BE2C (cell line): ENCODE measurements around the gene PPP1R9B.
A peak's percentile ranks its signal among the peaks of the same experiment; 100 is the strongest.

ENCODE experiments used
- DNase-seq: peaks from one replicate; pipeline ENCODE4 v3.0.0-alpha.2; 2020
- H3K27me3 ChIP-seq: fragments of 250-450 bp; sonication (Bioruptor Pico); 2 replicates; pipeline ENCODE4 v1.5.1; 2020; ENCODE audit warnings: mild to moderate bottlenecking
- H3K36me3 ChIP-seq: fragments of 250-450 bp; sonication (Bioruptor Pico); 2 replicates; pipeline ENCODE4 v1.5.1; 2020; ENCODE audit warnings: mild to moderate bottlenecking
- H3K4me1 ChIP-seq: fragments of 250-450 bp; sonication (Bioruptor Pico); 2 replicates; pipeline ENCODE4 v1.5.1; 2020
- H3K4me3 ChIP-seq: 2 replicates; pipeline ENCODE4 v1.5.1; 2011; ENCODE audit warnings: low read depth, low read length
- H3K9me3 ChIP-seq: fragments of 250-450 bp; sonication (Bioruptor Pico); 2 replicates; pipeline ENCODE4 v1.5.1; 2020
- CTCF ChIP-seq: IDR thresholded peaks from 2 replicates; pipeline ENCODE4 v1.5.1; 2012; ENCODE audit warnings: mild to moderate bottlenecking, low read depth, low read length

Gene PPP1R9B

GRCh38 chr17:50181144-50181543 is 30.7 kb upstream of the PPP1R9B start:
- Histone ChIP-seq H3K9me3 (no peaks in the 10 kb centered on the region), H3K4me3 (no peak overlapping the region), H3K27me3 (no peaks in the 10 kb centered on the region), H3K4me1 (peaks cover 3% of the 10 kb centered on the region), H3K36me3 (no peaks in the 10 kb centered on the region)
- TF ChIP-seq CTCF, result no peak
- no peak for DNase-seq

GRCh38 chr17:50180620-50181019 is 30.1 kb upstream of the PPP1R9B start:
- H3K4me3 ChIP-seq, result no peak overlapping the region
- H3K4me1 ChIP-seq, result peaks cover 3% of the 10 kb centered on the region
- no peak for TF ChIP-seq CTCF
- no peaks in the 10 kb centered on the region for H3K27me3 ChIP-seq
- no peaks in the 10 kb centered on the region for H3K36me3 ChIP-seq
- H3K9me3 ChIP-seq, result no peaks in the 10 kb centered on the region
- DNase-seq, result no peak

- H3K27me3 ChIP-seq, result no peaks in the 10 kb centered on the region
- H3K9me3 ChIP-seq, result no peaks in the 10 kb centered on the region
- no peaks in the 10 kb centered on the region for H3K36me3 ChIP-seq
- no peak overlapping the region for H3K4me3 ChIP-seq
- no peak for DNase-seq
- peaks cover 3% of the 10 kb centered on the region for H3K4me1 ChIP-seq
- no peak for TF ChIP-seq CTCF
Observed at GRCh38 chr17:50180111-50180510, 29.6 kb upstream of the PPP1R9B start.

- Histone ChIP-seq H3K27me3 (no peaks in the 10 kb centered on the region), H3K9me3 (no peaks in the 10 kb centered on the region), H3K36me3 (no peaks in the 10 kb centered on the region), H3K4me3 (peak overlapping the region; percentile 47), H3K4me1 (peaks cover 3% of the 10 kb centered on the region)
- DNase-seq, result peak; percentile 86
- TF ChIP-seq CTCF, result peak; percentile 73
Observed at GRCh38 chr17:50177983-50178834, 27.7 kb upstream of the PPP1R9B start.

GRCh38 chr17:50177476-50177875 is 27.0 kb upstream of the PPP1R9B start:
- Histone ChIP-seq H3K4me1 (peaks cover 3% of the 10 kb centered on the region), H3K4me3 (peak overlapping the region; percentile 47), H3K27me3 (no peaks in the 10 kb centered on the region), H3K9me3 (no peaks in the 10 kb centered on the region), H3K36me3 (no peaks in the 10 kb centered on the region)
- TF ChIP-seq CTCF, result no peak
- DNase-seq, result no peak
